K562 (cell line): ENCODE data around the gene TPRG1L. TPM values are rescaled to one million over a fixed set of nuclear protein-coding genes. Genes with fewer than 3 reads are reported as not detected.

ENCODE experiments used
- ATAC-seq: fragments of 200-7000 bp; cut with Tn5 transposase; 3 replicates; pipeline ENCODE4 v1.9.1; 2020; ENCODE audit warnings: moderate library complexity
- BruUV-seq: library from RNA; stranded (reverse); fragments of 400-500 nt; replicated peaks from 2 replicates; lab custom pipeline; 2021; lab: Mats Ljungman, UMichigan
- CTCF ChIA-PET: fragments of 300-600 bp; formaldehyde crosslinking; extraction: SDS; loops from one replicate; lab custom pipeline; 2021; ENCODE audit warnings: low intra/inter-chr PET ratio; lab: Yijun Ruan, JAX
- POLR2A ChIA-PET: fragments of 300-600, 350-650 bp; sonication (Branson Sonifier 250); formaldehyde crosslinking; extraction: SDS; loops from one replicate; lab custom pipeline; 2021; ENCODE audit warnings: antibody characterized with exemption, inconsistent platforms; lab: Yijun Ruan, JAX
- DNase-seq, 4 experiments: peaks; one replicate each; pipeline versions ENCODE4 v3.0.0 to v3.0.0-alpha.2; 2011 to 2018; ENCODE audit warnings: low spot score in 3 of 4, mixed read lengths in 3 of 4; ENCODE audit errors: extremely low read depth in 1 of 4
- FAIRE-seq: peaks from 2 replicates; lab custom pipeline; 2011; peaks lifted over from hg19 to GRCh38; lab: Jason Lieb, UNC
- H2AFZ ChIP-seq: 2 replicates; pipeline ENCODE4 v1.6.0; 2011; ENCODE audit warnings: low read depth, low read length, control low read depth, inconsistent platforms
- H3K27ac ChIP-seq: fragments of 200-600 bp; 3 replicates; pipeline ENCODE4 v1.8.0; 2011; ENCODE audit warnings: low read depth, mild to moderate bottlenecking, control low read depth, inconsistent platforms, low read length, moderate library complexity, mixed read lengths; ENCODE audit errors: extremely low read depth
- H3K27me3 ChIP-seq, 2 experiments: fragments of 300-600 bp in 1 of 2; 2 replicates in 1 of 2; 3 replicates in 1 of 2; pipeline versions ENCODE4 v1.6.0 to v1.8.0; 2011; ENCODE audit warnings: inconsistent platforms in 2 of 2, low read length in 2 of 2, mild to moderate bottlenecking in 1 of 2, mixed read lengths in 1 of 2, moderate library complexity in 1 of 2; ENCODE audit not compliant: control insufficient read depth in 2 of 2, insufficient read depth in 2 of 2
- H3K36me3 ChIP-seq: fragments of 300-600 bp; 3 replicates; pipeline ENCODE4 v1.8.0; 2011; ENCODE audit warnings: mild to moderate bottlenecking, low read length, inconsistent platforms; ENCODE audit not compliant: control insufficient read depth, insufficient read depth
- H3K4me1 ChIP-seq, 2 experiments: fragments of 200-600 bp in 1 of 2; replicated peaks in 1 of 2; 2 replicates in 1 of 2; 3 replicates in 1 of 2; pipeline versions ENCODE4 v1.5.1 to v1.8.0; 2011; ENCODE audit warnings: inconsistent platforms in 2 of 2, low read length in 2 of 2, mild to moderate bottlenecking in 1 of 2, mixed read lengths in 1 of 2, moderate library complexity in 1 of 2; ENCODE audit not compliant: control insufficient read depth in 2 of 2, insufficient read depth in 2 of 2
- H3K4me2 ChIP-seq: 2 replicates; pipeline ENCODE4 v1.6.1; 2011; ENCODE audit warnings: low read length, control low read depth, inconsistent platforms, mixed read lengths; ENCODE audit not compliant: insufficient read depth
- H3K4me3 ChIP-seq: fragments of 200-600 bp; sonication (generic), shearing (Covaris generic); 2 replicates; pipeline ENCODE4 v1.5.1; 2016; ENCODE audit warnings: control low read depth, inconsistent platforms
- H3K79me2 ChIP-seq: fragments of 200-600 bp; 3 replicates; pipeline ENCODE4 v1.8.0; 2011; ENCODE audit warnings: low read length, inconsistent platforms; ENCODE audit not compliant: control insufficient read depth, insufficient read depth
- H3K9ac ChIP-seq, 2 experiments: 2 replicates each; pipeline versions ENCODE4 v1.6.0 to v1.6.1; 2011; ENCODE audit warnings: low read depth in 2 of 2, low read length in 2 of 2, control low read depth in 1 of 2, inconsistent platforms in 1 of 2, mild to moderate bottlenecking in 1 of 2, mixed read lengths in 1 of 2; ENCODE audit not compliant: insufficient read depth in 1 of 2
- H3K9me1 ChIP-seq: one replicate; pipeline ENCODE4 v1.6.0; 2011; ENCODE audit warnings: inconsistent platforms, mild to moderate bottlenecking, low read length, moderate library complexity; ENCODE audit not compliant: control insufficient read depth, insufficient read depth
- H3K9me3 ChIP-seq: replicated peaks from 2 replicates; pipeline ENCODE4 v1.5.1; 2011; ENCODE audit warnings: low read depth, low read length, inconsistent platforms; ENCODE audit not compliant: control insufficient read depth, insufficient read depth
- H4K20me1 ChIP-seq: replicated peaks from 2 replicates; pipeline ENCODE4 v1.6.1; 2011; ENCODE audit warnings: low read length, inconsistent platforms, mixed read lengths; ENCODE audit not compliant: control insufficient read depth, insufficient read depth
- E2F5 ChIP-seq: sonication (generic); formaldehyde crosslinking; IDR thresholded peaks from 2 replicates; pipeline ENCODE4 v1.8.0; 2022; ENCODE audit warnings: mild to moderate bottlenecking, missing genetic modification reagents
- MLX ChIP-seq, 2 experiments: fragments of 450-650 bp in 1 of 2; sonication (generic) in 1 of 2; formaldehyde crosslinking; conservative IDR thresholded peaks; 2 replicates each; pipeline versions ENCODE4 v1.4.0 to v1.8.1; 2020 to 2022; ENCODE audit warnings: mild to moderate bottlenecking in 1 of 2, missing genetic modification reagents in 1 of 2
- NFATC3 ChIP-seq: fragments of 450-650 bp; IDR thresholded peaks from 2 replicates; pipeline ENCODE4 v1.6.1; 2017; ENCODE audit warnings: mild to moderate bottlenecking
- NFXL1 ChIP-seq: fragments of 450-650 bp; formaldehyde crosslinking; IDR thresholded peaks from 2 replicates; pipeline ENCODE4 v1.4.0; 2021; ENCODE audit warnings: mild to moderate bottlenecking
- ZBTB12 ChIP-seq: fragments of 250-450 bp; sonication (Bioruptor Pico); IDR thresholded peaks from 2 replicates; pipeline ENCODE4 v1.4.0; 2020
- ZNF23 ChIP-seq: fragments of 250-450 bp; sonication (Bioruptor Pico); IDR thresholded peaks from 2 replicates; pipeline ENCODE4 v1.4.0; 2020; ENCODE audit warnings: mild to moderate bottlenecking
- ZNF398 ChIP-seq: fragments of 250-450 bp; sonication (Bioruptor Pico); IDR thresholded peaks from 2 replicates; pipeline ENCODE4 v1.8.0; 2021; ENCODE audit warnings: moderate library complexity, mild to moderate bottlenecking, inconsistent platforms
- ZNF586 ChIP-seq: fragments of 450-650 bp; formaldehyde crosslinking; conservative IDR thresholded peaks from 2 replicates; pipeline ENCODE4 v1.4.0; 2020; ENCODE audit warnings: mild to moderate bottlenecking, moderate library complexity
- ZNF696 ChIP-seq: fragments of 250-450 bp; sonication (Bioruptor Pico); conservative IDR thresholded peaks from 2 replicates; pipeline ENCODE4 v1.4.0; 2020; ENCODE audit warnings: mild to moderate bottlenecking, moderate library complexity
- WGBS: fragments of 100-300 bp; shearing (Covaris generic); methylation state at CpG from one replicate; pipeline ENCODE4 v1.1.6; 2016; ENCODE audit warnings: low coverage, mixed read lengths; ENCODE audit not compliant: insufficient coverage; ENCODE audit errors: missing lambda C conversion rate; 5-methylcytosine and 5-hydroxymethylcytosine counted together
- in situ Hi-C: fragments of 300-500 bp; cut with MboI; formaldehyde crosslinking; loops from 4 replicates; pipeline ENCODE4 v1.15.0; 2018; ENCODE audit warnings: inconsistent platforms, mixed read lengths
- intact Hi-C: fragments of 100-400 bp; cut with micrococcal nuclease; formaldehyde crosslinking; loops from 2 replicates; pipeline ENCODE4 v1.14.2; 2022
- polyA plus RNA-seq, 8 experiments: library from polyadenylated mRNA; depleted of rRNA in 4 of 8; stranded (reverse) in 5 of 8; unstranded in 3 of 8; fragments of >200 nt; fragmentation: Nextera tagmentation in 2 of 8; fragmentation: Illumina TruSeq in 1 of 8; extraction: Ambion mirVana in 2 of 8; extraction: Trizol in 1 of 8; gene quantifications; 2 replicates each; pipeline versions ENCODE4 v1.2.1 to v1.2.3, GENCODE V29; 2011 to 2014; ENCODE audit warnings: inconsistent platforms in 1 of 8, missing spikeins in 1 of 8
- total RNA-seq, 7 experiments: library from RNA; depleted of rRNA in 6 of 7; stranded (reverse); fragments of >200 nt in 6 of 7; fragmentation: Illumina TruSeq in 2 of 7; extraction: Trizol in 2 of 7; gene quantifications; 2 replicates each; pipeline versions ENCODE4 v1.2.1 to v1.2.3, GENCODE V29; 2011 to 2021; ENCODE audit warnings: low replicate concordance in 1 of 7

The TPRG1L gene
- total and polyA plus RNA-seq, 9 of the 15 experiments (the other 6 are each of a cell fraction or from before 2014, with no cell fraction given) = 1.6 to 11.0 (median 6.2) TPM

GRCh38 chr1:3675436-3675835 lies 50.6 kb downstream of the TPRG1L start (continued):
- TF ChIP-seq E2F5 (no peak), ZNF696 (CRISPR knock-in tag) (no peak), NFATC3 (no peak), ZNF23 (CRISPR knock-in tag) (no peak), MLX (CRISPR knock-in tag; conservative IDR thresholded peaks at IDR 0.05) (no peak), ZNF586 (no peak)
- TF ChIP-seq, all 486 proteins: peak for 0

- no peak overlapping the region for H3K4me2 ChIP-seq
- WGBS = 15% methylated on average over 22 of the region's 22 CpGs
- peaks cover 29 to 73% of the 10 kb centered on the region in 2 experiments; a peak in 4 of 5 replicates for H3K27me3 ChIP-seq
- no peak overlapping the region for H2AFZ ChIP-seq
- CTCF ChIA-PET = no interaction called here
- DNase-seq (no peak), ATAC-seq (peak; percentile 18), FAIRE-seq (no peak)
- POLR2A ChIA-PET = interaction anchor here (0.5 to 1.0 kb wide), 5 partner anchors 8 to 114 kb away, joined by 3 read pairs; no protein-coding TSS in a partner anchor
- no TSS peak for BruUV-seq
- intact Hi-C loops (no loop called here), in situ Hi-C loops (no loop called here)
- no peak overlapping the region for H3K4me3 ChIP-seq
- H3K36me3 ChIP-seq = no peaks in the 10 kb centered on the region
- no peak overlapping the region for H3K27ac ChIP-seq
- H3K9me3 ChIP-seq = no peaks in the 10 kb centered on the region
- peaks cover 3 to 68% of the 10 kb centered on the region in 2 experiments; a peak in 3 of 5 replicates for H3K4me1 ChIP-seq
- H3K79me2 ChIP-seq = no peaks in the 10 kb centered on the region
- TF ChIP-seq NFXL1 (CRISPR knock-in tag) = no peak
- no peak for TF ChIP-seq ZBTB12
- TF ChIP-seq ZNF398 (CRISPR knock-in tag) = no peak
- peaks cover 48% of the 10 kb centered on the region for H4K20me1 ChIP-seq
- H3K9ac ChIP-seq = no peak overlapping the region
- H3K9me1 ChIP-seq = peaks cover 4% of the 10 kb centered on the region
Measured at GRCh38 chr1:3676581-3677470, 52.0 kb downstream of the TPRG1L start.
